ENCODE measurements around the gene GFRA3.
"Not testable (repeated sequence)": the region's sequence is repeated elsewhere in the genome, so short reads cannot be mapped to it uniquely, and the experiment has no call there.

The GFRA3 gene, protein sequence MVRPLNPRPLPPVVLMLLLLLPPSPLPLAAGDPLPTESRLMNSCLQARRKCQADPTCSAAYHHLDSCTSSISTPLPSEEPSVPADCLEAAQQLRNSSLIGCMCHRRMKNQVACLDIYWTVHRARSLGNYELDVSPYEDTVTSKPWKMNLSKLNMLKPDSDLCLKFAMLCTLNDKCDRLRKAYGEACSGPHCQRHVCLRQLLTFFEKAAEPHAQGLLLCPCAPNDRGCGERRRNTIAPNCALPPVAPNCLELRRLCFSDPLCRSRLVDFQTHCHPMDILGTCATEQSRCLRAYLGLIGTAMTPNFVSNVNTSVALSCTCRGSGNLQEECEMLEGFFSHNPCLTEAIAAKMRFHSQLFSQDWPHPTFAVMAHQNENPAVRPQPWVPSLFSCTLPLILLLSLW

DNA sequence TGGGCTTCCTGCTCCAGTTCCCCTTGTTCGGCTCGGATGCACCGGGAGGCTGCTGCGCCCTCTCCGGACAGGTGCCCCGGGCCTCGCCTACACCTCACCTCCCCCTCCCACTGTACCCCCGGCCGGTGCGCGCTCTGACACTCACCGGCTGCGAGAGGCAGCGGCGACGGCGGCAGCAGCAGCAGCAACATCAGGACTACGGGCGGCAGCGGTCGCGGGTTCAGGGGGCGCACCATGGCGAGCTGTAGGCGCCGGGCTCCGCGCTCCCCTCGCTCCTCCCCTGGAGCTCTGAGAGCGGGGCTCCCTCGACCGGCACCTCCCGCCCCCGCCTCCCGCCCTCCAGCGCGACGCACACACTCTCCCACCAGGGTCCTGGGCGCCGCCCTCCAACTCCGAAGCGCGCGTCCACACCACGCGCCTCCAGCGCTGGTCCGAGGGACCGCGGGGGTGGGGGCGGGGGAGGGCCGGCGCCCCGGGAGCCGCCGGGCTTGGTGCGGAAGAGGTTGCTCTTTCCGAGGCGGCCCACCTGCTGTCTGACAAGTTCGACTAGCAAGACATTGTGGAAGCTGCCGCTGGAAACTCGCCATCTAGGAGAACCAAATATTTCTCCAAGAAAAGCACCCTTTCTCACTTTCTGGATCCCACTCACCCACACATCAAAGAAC lies at the start of gene GFRA3:
GFRA3 (minus strand) TSS at position 433 of the 665 bp plus-strand sequence; CDS start at position 236, 197 bp downstream.
- DNase-seq = no peak

DNA sequence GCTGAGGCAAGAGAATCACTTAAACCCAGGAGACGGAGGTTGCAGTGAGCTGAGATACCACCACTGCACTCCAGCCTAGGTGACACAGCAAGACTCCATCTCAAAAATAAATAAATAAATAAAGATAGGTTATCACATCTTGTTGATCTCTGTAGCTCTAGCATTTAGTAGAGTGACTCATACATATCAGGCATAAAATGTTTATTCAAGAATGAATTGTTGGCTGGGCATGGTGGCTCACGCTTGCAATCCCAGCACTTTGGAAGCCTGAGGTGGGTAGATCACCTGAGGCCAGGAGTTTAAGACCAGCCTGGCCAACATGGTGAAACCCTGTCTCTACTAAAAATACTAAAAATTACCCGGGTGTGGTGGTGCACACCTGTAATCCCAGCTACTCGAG lies 43.8 kb upstream of the GFRA3 start:
- DNase-seq = not testable (repeated sequence)

DNA sequence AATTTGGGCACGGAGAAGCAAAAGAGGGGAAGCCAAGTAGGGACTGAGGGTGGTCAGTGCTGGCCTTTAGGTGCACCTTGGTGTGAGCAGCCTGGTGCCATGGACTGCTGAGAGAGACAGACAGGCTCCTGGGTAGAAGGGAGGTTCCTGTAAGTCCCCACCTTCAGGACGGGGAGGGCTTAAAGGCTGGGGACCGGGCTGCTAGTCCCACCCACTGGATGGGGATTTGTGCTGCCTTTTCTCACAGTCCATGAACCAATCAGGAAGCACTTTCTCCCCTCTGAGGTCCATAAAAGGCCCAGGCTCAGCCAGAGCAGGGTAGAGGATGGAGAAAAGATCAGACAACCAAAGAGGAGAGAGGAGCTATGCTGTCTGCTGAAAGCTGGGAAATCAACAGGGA lies 41.9 kb upstream of the GFRA3 start:
- no peak for DNase-seq

DNA sequence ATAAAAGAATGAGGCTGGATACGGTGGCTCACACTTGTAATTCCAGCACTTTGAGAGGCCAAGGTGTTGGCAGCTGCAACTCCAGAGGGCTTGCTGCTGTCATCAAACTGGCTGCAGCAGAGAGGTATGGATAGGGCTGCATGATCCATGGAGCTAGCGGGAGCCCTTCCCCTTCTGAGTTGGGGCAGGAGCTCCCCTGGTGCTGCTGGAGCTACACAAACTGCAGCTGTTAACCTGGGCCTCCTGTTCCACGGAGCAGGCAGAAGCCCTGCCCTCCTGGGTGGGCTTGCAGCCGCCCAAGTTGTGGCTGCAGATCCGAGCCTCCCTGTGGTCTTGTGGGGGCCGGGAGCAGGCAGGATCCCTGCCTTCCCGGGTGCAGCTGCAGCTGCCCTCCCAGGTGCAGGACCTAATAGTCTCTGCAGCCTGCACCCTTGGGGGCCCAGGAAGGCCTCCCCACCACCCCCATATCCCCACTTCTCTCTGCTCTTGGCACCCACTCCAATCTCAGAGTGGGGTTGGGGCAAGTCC lies 41.4 kb upstream of the GFRA3 start:
- DNase-seq = no peak

DNA sequence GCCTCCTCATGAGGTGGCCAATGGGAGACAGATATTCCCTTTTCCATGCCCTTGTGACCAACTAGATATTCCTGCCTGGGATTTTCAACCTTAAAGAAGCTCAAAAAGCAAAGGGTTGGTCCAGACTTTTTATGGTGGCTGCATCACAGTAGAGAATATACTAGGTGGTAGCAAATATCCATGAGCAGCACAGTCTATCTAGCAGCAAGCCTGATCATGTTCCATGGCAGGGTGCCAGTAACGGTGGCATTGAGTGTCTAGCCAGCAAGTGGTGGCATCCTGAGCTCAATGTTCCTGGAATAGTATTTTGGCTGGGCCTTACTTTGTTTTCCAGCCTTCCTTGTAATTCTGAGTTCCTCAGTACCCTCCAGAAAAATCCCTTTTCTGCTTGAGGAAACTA lies 31.4 kb upstream of the GFRA3 start:
- no peak for DNase-seq

DNA sequence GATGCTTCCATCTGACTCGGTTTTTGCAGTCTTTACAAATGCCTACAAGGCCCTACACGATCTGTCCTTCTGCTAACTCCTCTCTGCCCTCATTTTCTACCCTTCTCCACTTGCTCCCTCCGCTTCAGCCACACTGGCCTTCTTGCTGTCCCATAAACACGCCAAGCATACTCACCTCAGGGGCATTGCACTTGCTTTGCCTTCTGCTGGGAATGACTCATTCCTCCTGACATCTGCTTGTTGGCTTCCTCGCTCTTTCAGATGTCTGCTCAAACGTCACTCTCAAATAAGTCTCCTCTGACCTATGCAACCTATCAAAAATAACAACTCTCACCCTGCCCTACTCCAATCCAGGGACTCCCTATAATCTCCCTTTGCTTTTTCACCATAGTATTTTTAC lies 29.0 kb upstream of the GFRA3 start:
- no peak for DNase-seq

DNA sequence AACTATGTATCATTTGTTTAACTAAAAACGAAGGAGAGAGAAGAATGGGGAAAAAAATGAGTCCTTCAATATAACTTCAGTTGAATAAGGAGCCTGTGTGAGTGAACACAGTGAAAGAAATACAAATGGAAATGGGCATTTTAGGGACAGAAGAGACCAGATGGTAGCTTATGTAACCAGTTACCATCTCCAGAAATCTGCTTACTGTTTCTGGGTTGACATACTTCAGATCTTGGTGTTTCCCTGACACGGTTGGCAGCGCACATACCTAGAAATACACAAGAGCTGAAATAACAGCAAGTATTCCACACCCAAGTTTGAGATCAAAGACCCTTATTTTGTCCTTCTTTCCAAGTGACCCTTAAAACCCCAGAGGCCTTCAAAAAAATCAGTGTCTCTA lies 14.9 kb upstream of the GFRA3 start:
- DNase-seq = no peak

DNA sequence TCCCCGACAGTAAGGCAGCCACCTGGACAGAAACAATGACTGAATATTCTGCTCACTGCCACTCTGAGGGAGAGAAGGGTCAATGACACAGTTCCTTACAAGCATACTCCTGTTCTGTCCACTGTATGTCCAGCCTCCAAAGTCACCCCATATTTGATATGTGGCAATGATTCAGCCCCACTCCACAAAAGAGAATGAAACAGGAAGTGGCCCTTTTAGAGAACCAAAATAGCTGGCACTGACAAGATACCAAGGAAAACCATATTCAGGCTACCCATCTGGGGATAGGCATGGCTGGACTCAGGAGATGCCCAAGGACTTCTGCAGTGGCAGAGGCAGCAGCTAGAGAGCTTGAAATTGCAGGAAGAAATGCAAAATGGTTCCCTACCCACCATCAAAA lies 12.8 kb upstream of the GFRA3 start:
- no peak for DNase-seq

DNA sequence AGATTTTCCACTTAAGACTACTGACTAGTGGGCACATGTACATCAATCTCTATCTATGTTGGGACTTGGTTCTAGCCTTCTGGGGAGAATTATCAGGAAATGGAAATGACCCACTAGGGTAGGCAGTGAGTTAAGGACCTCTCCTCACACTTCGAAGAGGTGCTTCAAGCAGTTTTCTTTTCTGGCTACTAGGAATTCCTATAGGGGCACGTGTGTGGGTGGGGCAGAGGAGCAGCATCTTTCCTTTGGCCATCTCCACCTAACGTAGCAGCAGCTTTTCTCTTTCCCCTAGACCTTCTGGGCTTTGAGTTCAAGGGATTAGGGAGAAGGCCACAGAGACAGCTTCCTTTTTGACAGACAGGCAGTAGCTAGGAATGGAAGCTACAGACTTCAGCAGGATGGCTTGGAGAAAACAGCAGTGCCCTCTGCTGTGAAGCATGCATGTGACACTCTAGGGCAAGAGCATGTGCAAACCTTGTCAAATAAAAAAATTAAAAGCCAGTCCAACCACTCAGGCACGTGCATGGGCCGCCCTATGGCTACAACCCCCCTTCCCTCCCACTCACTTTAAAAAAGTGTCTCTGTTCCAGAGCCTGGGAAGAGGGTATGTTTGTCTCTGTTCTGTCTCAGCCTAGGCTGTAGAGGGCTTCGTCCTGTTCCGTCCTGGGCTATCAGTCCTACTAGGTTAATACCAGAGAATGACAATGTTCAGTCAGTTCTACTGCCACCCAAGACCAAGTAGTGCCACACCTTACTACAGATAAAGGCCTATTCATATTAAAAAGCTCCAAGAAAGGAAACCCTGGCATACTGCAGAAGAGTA lies 8.7 kb upstream of the GFRA3 start:
- no peak for DNase-seq

DNA sequence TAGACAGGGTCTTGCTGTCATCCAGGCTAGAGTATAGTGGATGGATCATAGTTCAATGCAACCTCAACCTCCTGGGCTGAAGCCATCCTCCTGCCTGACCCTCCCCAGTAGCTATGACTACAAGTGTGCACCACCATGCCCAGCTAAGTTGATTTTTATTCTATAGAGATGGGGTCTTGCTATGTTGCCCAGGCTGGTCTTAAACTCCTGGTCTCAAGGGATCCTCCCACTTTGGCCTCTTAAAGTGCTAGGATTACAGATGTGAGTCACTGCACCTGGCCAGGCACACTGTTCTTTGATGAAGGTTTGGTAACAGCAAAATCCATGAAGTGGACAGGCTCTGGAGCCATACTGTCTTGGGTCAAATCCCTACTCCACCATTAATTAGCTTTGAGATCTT lies 6.5 kb upstream of the GFRA3 start:
- DNase-seq = no peak

DNA sequence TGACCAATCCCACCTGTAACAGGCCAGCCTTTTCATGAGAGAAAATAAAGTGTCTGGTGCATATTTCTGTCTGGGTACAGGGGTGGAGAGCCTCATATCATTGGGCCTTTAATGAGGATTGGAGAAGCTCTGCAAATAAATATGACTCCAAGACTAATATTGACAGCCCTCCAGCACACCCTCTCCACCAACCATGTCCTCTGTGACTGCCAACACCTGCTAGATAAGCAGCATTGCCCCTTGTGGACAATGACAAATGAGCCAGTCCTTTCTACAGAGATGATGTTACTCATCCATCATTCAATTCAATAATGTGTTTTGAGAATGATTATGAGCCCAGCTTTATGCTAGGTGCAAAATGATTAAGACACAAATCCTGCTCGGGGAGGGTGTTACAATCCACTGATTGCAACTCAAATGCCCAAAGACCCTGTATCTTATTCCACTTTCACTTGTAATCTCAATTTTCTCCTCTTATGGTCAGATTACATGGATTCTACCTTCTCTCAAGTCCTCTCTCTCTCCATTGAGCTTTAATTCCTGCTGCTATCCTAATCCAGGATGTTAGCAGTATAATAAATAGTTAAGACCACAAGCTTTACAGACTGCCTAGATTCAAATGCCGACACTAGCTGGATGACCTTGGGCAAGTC lies 2.1 kb upstream of the GFRA3 start:
- DNase-seq = no peak

DNA sequence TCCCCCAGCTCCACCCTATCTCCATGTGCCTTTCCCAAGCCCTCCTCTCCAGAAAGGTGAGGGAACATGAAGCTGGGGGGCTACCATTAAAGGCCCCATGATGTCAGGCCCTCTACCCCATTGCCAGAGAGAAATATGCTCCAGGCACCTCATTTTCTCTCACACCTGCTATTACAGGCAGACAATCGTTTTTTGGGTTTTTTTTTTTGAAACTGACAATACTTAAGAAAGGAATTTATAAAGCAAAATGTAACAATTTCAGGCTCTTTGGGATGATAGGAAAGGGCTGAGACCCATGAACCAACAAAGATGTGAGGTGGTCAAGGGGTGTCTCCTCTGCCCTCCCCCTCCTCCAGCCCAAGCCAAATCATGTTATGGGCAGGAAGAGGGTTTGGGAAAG lies 1.5 kb upstream of the GFRA3 start:
- DNase-seq = no peak

DNA sequence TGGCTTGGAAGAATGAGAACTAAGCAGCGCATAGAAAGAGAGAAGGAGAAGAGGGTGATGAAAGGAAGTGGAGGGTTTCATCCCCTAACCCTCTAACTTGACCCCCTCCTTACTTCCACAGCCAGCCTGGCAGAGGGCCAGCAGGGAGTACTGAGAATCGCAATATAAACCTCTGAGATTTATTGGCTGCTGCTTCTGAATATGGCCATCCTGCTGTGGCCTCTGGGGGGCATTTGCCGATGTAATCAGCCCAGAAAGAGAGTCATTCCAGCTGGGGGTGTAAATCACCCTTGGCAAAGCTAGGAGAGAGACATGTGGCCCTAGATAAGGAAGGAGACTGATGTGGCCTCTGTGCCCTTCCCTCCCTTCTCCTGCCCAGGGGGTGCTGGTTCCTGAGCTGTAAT lies 960 bp upstream of the GFRA3 start:
- no peak for DNase-seq

DNA sequence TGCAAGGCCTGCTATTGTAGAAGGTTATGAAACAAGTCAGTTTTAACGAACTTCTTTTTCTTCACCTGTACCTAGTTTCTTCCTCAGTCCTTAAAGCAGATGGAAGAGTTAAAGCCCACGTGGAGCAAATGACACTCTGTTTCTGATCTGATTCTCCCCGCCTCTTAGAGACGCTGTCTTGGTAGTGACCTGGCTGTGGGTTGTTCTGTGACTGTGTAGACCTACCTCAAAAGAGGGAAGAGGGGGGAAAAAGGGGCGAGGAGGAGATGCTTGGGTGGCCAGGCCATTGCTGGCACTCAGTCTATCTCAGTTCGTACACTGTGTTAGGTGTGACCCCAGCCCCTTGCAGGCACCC lies 610 bp downstream of the GFRA3 start:
- DNase-seq = no peak

DNA sequence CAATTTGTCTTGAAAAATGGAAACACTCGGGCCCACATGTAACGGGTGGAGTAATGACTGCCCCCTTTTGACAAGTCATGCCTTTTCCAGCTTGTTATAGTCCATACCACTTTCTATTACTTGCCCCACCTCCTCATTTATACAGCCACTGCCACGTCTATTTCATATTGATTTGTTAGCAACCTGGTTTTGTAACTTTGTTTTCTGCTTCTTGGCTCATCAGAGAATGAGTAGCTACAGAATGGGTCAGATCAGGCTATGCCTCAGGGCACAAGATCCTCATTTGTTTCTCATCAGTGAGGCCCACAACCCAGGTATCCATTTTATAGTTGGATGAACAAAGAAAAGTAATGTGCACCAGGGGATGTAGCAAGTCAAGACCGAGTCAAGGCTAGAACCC lies 1.7 kb downstream of the GFRA3 start:
- DNase-seq = no peak

DNA sequence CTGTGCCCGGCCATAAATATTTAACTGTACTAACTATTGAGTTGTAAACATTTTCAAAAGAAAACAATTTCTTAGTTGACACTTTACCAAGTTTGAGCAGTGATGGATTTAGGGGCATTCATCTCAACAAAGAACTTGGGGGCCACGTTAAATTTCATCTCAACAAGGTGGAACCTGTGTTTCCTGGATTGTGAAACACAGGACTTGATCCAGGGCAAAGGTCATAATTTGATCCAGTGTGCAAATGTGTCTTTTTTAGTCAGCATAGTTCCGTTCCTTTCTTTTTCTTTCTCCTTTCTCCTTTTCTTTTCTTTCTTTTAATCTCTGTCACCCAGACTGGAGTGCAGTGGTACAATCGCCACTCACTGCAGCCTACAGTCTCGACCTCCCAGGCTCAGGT lies 3.1 kb downstream of the GFRA3 start:
- DNase-seq = no peak

DNA sequence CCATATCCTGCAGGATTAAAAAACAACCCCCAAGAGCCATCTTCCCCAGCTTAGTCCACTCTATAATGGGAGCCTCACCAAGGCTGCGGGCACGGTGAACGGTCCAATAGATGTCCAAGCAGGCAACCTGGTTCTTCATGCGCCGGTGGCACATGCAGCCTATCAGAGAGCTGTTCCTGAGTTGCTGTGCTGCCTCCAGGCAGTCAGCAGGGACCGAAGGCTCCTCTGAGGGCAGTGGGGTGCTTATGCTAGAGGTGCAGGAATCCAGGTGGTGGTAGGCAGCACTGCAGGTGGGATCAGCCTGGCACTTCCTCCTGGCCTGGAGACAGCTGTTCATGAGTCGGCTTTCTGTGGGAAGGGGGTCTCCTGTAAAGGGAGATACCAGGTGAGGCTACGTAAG lies 10.2 kb downstream of the GFRA3 start:
- no peak for DNase-seq

DNA sequence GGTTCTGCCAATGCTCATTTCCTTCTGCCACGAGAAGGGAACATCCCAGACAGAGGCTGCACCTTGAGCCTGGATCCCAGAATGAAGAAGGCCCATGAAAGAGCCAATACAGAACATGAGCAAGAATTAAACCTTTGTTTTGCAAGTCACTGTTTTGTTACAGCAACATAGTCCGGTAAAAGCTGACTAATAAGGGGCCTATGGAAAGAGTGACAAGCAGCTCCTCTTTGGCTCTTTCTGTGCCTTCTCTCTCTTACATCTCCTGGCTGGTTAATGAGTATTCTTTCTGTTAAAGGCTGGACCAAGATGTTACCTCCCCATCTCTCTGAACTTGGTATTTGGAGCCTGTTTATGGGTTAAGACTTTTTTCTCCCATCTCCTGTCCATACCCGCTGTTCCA lies 10.8 kb downstream of the GFRA3 start:
- DNase-seq = no peak

DNA sequence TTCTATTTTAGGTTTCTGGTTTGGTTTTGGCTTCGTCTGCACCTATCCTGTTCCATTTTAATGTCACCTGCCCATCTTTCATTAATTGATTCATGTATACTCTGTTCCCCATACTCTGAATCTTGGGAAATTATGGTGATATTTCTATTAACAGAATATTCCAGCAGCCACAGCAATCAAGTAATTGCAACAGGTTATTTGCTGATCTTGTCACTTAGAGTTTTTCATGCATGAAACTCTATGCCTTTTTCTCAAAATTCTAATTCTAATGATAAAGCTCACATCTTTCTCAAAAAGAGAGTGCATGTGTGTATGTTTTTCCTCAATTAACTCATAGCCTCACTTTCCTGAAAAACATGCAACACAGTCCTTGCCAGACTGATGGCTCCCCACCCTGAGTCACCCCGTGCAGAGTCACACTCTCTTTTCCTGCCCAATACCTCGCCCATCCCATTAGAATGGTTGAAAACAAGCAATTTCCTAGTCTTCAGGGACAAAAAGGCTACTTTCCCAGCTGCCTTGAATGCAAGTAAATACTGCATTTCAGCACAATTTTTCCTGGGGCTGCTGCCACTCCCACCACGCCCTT lies 15.6 kb downstream of the GFRA3 start:
- DNase-seq = no peak

DNA sequence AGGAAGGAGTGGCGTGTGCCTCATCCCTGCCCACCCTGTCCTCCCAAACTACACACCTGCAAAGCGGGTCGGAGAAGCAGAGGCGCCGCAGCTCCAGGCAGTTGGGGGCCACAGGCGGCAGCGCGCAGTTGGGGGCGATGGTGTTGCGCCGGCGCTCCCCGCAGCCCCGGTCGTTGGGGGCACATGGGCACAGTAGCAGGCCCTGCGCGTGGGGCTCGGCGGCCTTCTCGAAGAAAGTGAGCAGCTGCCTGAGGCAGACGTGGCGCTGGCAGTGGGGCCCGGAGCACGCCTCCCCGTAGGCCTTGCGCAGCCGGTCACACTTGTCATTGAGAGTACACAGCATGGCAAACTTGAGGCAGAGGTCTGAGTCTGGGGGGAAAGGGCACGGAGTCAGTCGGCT lies 16.8 kb downstream of the GFRA3 start:
- DNase-seq = no peak

DNA sequence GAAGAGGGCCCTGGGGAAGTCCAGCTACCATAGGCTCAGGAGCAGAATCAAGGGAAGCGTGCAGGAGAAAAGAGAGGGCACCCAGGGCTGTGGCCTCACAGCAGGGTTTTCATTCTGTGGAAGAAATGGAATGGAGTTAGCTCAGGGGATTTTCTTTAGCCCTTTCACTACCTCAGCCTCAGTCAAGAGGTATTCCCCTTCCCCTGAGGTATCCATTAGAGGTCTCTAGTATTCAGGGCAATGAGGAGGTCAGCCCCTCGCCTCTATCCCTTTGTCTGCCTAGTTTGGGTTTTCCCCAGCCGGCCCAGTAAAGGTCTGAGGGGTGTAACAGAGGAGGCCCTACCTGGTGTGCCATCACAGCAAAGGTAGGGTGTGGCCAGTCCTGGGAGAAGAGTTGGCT lies 21.5 kb downstream of the GFRA3 start:
- no peak for DNase-seq

DNA sequence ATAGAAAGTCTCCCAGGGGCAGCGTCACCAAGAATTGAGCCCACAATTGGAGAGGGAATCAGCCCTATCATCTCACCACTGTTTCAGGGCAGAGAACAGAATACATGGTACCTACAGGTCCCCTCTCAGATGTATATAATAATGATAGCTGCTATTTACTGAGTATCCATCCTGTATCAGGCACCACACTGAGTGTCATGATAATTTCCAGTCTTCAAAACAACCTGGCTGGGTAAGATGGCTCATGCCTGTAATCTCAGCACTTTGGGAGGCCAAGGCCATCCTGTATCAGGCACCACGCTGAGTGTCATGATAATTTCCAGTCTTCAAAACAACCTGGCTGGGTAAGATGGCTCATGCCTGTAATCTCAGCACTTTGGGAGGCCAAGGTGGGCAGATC lies 26.6 kb downstream of the GFRA3 start:
- DNase-seq = not testable (repeated sequence)

DNA sequence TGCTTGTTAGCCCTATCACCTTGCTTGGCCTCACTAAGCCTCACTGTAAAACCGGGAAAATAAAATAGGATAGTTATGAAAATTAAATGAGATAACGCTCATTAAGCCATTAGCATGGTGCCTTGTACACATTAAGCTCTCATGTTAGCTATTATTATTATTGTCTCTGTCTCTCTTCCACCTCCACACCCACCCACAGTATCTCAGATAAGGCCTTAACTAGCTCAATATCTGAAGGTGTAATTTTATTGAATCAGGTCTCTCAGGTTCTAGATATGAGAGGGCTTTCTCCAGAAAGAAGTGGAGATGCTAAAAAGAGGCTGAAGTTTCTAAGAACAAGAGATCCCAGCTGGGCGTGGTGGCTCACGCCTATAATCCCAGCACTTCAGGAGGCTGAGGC lies 27.6 kb downstream of the GFRA3 start:
- no peak for DNase-seq

Measured in cortex of kidney (tissue), 1 donor.